HG02981 (cell line): Measurements from ENCODE around the gene TMEM132D.

Experiments used
- ATAC-seq: cut with Tn5 transposase; IDR thresholded peaks from one replicate; pipeline ENCODE4 v1.9.1; 2021; ENCODE audit warnings: mild to moderate bottlenecking, moderate library complexity; ENCODE audit not compliant: unreplicated experiment

The TMEM132D gene

DNA sequence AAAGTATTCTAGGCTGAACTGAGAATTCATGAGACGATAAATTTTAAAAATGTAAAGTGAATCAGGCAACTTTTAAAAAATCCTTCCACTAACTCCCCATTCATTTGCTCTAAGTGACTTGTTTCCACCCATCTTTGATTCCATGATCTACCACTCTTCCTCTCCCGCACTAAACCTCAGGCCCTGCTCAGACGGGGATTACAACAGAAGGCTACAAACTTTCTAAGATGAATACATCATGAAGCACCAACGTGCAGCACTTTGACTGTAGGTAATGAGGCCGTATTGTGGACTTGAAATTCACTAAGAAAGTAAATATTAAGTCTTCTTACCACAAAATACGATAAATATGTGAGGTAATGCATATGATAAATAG lies 30.0 kb downstream of the TMEM132D start:
- ATAC-seq = no peak

GRCh38 chr12:129873111-129873832 lies 30.6 kb downstream of the TMEM132D start:
- no peak for ATAC-seq

- ATAC-seq = no peak
Measured at GRCh38 chr12:129871991-129872972, 31.5 kb downstream of the TMEM132D start.

- ATAC-seq = no peak
Measured at GRCh38 chr12:129870796-129871195, 33.0 kb downstream of the TMEM132D start.

DNA sequence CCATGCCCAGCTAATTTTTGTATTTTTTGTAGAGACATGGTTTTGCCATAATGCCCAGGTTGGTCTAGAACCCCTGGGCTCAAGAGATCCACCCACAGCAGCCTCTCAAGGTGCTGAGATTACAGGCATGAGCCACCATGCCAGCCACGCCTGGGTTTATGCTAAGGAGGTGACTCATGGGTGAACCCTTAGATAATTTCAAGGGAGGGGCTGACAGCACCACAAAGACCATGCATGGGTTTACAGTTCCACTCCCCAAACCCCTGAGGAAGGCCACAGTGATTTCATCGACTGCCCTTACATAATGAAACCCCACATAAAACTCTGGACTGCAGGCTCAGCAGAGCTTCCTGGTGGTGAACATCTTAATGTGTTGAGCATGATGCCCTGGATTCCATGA lies 33.7 kb downstream of the TMEM132D start:
- ATAC-seq = no peak

DNA sequence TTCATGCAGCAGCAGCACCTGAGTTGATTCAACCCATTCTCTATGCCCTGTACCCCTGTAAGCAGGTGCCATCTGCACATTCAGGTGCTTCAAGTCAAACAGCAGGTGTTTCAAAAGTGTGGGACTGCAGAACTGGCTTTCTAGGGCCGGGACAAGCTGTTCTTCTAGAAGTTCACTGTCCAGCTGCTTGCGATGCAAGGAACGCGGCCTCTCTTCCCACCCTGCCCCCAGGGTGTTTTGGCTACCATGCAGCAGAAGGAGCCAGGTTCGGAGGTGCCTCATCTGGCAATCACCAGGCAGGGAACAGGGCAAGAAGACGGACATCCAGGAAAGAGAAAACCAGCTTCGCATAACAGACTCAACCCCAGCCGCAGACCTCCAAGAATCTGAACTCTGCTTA lies 35.2 kb downstream of the TMEM132D start:
- ATAC-seq = no peak

- ATAC-seq = no peak
Measured at GRCh38 chr12:129863938-129864337, 39.9 kb downstream of the TMEM132D start.

DNA sequence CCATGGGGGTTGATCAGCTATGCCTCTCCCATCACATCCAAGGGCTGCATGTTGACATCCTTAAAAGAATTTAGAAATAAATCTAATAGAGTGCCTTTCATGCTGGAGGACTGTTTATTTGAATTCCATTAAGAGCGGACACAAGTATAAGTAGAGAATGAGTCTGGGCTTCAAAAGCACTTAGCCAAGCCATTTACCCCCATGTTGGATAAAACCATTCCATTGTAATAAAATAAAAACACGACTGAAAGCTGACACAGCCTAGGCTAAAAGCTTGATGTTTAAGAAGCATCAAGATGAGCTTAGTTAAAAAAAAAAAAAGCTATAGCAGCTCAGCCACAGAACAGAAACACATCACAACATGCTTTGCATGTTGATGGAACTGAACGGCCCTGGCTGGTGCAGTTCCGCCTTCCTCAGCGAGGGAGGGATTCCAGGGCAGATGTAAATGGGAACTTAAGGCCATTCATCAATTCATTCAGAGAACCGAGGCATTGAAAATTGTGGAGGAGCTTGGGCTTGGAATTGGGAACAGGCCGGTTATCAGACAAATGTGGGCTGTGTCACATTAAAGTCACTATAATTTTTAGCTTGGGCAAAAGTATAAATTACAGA lies 41.2 kb downstream of the TMEM132D start:
- no peak for ATAC-seq

- no peak for ATAC-seq
Measured at GRCh38 chr12:129861951-129862350, 41.9 kb downstream of the TMEM132D start.

GRCh38 chr12:129854591-129854990 lies 49.2 kb downstream of the TMEM132D start:
- no peak for ATAC-seq

GRCh38 chr12:129851296-129851695 lies 52.5 kb downstream of the TMEM132D start:
- no peak for ATAC-seq

DNA sequence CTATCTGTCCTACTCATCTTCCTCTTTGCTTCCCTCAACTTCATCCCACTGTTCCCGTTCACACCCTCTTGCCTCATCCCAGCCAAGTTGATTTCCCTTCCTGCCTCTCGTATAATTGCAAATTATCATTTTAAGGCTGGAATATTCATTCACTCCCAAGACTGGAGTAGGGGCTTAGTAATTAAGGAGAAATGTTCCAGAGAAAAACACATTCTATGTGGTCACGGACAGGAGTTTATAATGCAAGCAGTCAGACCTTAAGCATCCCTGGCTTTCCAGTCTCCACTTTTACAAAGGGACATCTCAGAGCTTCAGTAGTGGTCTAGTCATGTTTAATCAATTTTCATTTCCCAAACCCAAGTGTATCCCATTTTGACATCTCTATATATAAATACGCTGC lies 54.9 kb downstream of the TMEM132D start:
- no peak for ATAC-seq

DNA sequence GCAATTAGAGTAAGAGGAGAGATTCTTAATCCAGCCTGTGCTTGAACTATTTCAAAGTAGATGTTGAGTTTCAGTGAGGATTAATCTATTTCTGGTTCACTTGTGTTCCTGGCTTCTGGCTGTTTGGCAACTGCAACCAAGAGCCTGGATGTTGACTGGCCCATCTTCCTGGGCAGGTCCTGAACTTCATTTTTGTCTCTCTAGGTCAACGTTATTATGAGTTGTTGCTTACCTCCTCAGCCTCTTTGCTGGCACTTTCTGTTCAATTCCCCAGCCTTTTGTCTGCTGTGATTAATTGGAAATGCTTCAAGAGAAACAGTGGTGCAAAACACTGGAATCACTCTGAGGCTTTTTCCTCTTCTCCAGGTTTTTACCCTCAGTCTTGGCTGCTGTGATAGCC lies 56.8 kb downstream of the TMEM132D start:
- no peak for ATAC-seq

GRCh38 chr12:129844662-129845220 lies 59.1 kb downstream of the TMEM132D start:
- ATAC-seq = no peak

DNA sequence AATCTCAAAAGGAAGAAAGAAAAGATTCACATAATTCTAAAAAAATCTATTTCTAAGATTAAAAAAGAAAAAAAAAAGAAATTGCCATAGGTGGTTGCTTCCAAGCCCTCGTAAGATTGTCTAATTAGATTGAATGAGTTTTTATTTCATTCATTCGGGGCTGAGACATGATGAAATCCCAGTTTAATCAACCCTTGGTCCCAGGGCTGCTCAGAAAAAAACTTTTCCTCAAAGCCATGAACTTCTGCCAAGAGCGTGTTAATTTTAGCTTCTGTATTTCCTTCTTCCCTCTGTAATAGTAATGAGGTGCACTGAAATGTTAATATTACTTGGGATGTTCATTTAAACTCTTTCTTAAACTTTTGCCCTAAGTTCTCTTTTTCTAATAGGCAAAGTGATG lies 62.6 kb downstream of the TMEM132D start:
- no peak for ATAC-seq

DNA sequence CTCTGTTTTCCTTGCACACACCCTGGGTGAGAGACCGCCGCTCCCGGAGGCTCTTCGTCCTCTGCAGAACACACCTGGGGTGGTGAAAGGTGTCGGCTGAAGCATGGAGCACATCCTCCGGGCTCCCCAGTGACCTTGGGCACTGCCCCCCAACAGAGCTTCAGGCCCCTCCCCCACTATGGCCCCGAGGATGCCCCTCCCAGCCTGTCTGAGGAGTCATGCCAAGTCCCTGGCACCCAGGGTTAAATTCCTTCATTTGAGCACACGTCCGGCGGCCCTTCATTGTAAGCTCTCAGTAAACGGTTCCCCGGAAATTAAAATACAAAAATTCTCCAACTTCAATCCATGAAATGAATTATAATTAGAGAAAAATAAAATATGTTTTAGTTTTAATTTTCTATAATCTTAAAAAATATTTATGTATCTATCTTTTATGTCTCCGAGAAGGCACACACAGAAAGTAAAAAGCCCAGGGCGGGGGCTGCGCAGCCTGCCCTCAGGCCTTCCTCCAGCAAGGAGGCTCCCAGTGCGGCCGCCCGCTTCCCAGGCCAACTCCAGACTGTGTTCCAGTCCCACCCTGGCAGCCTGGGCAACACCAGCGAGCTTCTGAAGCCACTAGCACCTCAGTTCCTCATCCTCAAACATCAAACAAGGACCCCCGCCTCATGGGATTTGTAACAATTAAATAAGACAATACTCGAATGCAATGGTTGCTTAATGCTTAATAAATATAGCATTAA lies 63.5 kb downstream of the TMEM132D start:
- no peak for ATAC-seq

DNA sequence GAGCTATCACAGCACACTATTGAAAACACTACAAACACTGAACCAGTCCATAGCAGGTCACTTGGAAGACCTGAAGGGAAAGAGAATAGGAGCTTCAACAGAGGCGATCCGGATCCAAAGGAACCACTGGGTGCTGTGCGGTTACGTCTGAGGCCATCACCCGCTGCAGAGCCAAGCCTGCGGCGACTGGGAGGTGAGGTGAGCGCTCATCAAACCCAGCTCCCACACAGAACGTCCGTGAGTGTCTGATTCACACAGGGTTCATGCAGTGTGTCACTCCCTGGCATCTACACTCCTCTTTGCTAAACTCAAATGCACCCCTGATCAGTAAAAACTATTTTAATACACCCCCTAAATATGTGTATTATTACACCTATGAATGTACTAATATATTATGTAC lies 64.1 kb downstream of the TMEM132D start:
- ATAC-seq = no peak

DNA sequence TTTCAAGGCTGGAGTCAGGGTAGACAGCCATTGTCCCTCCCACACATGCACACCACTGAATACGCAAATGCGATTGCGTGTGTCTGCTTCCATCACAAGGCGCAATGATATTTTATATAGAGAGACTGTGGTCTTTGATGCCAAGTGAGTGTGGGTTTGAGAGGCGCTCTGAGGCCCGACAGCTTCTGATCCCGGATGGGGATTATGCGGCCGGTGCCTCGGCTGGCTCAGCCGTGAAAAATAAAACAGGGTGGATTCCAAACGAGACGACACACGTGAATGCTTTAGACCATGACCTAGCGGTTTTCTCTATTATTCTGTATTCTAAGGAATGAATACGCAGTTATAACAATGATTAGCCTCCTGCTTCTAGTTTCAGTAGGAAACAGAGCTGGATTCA lies 72.5 kb downstream of the TMEM132D start:
- no peak for ATAC-seq

DNA sequence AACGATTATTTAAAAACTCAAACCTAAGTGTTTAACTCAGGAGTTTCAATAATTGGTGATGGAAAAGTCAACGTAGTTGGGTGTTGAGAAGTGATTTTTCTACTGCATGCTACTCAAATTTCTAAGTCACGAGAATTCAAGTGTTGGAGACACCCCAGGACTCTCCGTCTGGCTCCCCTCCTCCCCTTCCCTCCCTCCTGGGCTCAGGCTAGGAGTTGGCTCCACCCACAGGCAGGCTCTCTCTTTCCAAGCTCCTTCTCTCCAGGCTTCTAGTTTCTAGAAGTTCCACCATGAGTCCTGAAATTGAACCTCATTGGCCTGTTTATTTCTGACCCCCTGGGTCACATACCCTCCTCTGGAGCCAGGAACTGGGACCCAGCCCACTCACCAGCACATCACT lies 73.0 kb downstream of the TMEM132D start:
- no peak for ATAC-seq

DNA sequence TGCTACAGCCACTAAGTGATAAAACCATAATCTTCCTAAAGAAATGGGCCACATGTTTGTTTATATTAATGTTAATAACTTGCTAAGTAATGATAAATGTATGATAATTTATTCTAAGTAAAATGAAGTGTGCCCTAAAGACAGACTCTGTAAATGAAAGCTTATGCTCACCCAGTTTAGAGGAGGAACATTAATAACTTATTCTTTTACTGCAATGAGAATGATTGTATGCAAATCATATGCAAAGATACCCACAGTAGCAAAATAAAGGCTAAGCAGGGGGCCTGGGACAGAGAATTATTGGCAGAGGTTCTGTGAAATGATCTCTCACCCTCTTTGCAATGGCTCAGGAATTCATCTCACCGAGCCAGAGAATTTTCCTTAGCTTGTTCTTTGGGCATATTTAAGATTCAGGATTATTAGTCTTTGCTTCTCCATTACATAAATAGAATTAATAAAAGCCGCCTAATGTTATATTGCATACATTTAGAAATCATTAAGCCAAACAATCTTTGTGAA lies 75.9 kb downstream of the TMEM132D start:
- no peak for ATAC-seq
